GM19397 (cell line): ENCODE measurements around the gene PRODH.
"Not testable (repeated sequence)": the region's sequence is repeated elsewhere in the genome, so short reads cannot be mapped to it uniquely, and the experiment has no call there.

Experiments
- ATAC-seq: cut with Tn5 transposase; IDR thresholded peaks from one replicate; pipeline ENCODE4 v1.9.1; 2021; ENCODE audit warnings: mild to moderate bottlenecking, moderate library complexity; ENCODE audit not compliant: unreplicated experiment

The PRODH gene

GRCh38 chr22:18935889-18936529, at the start of gene PRODH:
Gene PRODH, minus strand, starts transcription at chr22:18936293. Its CDS starts 6 bp downstream, at chr22:18936287.
- no peak for ATAC-seq

GRCh38 chr22:18985780-18986179, 49.7 kb upstream of the PRODH start:
- no peak for ATAC-seq

GRCh38 chr22:18984564-18984963, 48.5 kb upstream of the PRODH start:
- ATAC-seq = no peak

GRCh38 chr22:18983120-18983651, 47.1 kb upstream of the PRODH start:
- no peak for ATAC-seq

GRCh38 chr22:18980829-18981228, 44.7 kb upstream of the PRODH start:
- ATAC-seq = no peak

- no peak for ATAC-seq
Measured at GRCh38 chr22:18979957-18980356, 43.9 kb upstream of the PRODH start.

- no peak for ATAC-seq
Measured at GRCh38 chr22:18978506-18978905, 42.4 kb upstream of the PRODH start.

GRCh38 chr22:18977824-18978425, 41.8 kb upstream of the PRODH start:
- ATAC-seq = no peak

GRCh38 chr22:18976197-18976751, 40.2 kb upstream of the PRODH start:
- ATAC-seq = no peak

- no peak for ATAC-seq
Measured at GRCh38 chr22:18975434-18976196, 39.5 kb upstream of the PRODH start.

- ATAC-seq = no peak
Measured at GRCh38 chr22:18974477-18975180, 38.5 kb upstream of the PRODH start.

- ATAC-seq = no peak
Measured at GRCh38 chr22:18973264-18974031, 37.4 kb upstream of the PRODH start.

GRCh38 chr22:18972591-18972990, 36.5 kb upstream of the PRODH start:
- not testable (repeated sequence) for ATAC-seq

GRCh38 chr22:18972029-18972428, 35.9 kb upstream of the PRODH start:
- not testable (repeated sequence) for ATAC-seq

GRCh38 chr22:18971321-18971751, 35.2 kb upstream of the PRODH start:
- no peak for ATAC-seq

GRCh38 chr22:18970948-18971315, 34.8 kb upstream of the PRODH start:
- ATAC-seq = no peak

- no peak for ATAC-seq
Measured at GRCh38 chr22:18970176-18970947, 34.3 kb upstream of the PRODH start.

- not testable (repeated sequence) for ATAC-seq
Measured at GRCh38 chr22:18969158-18969942, 33.3 kb upstream of the PRODH start.
